Fibroblast of lung (primary cell): ENCODE measurements around the gene ZNF692. TPM values are rescaled to one million over a fixed set of nuclear protein-coding genes. Genes with fewer than 3 reads are reported as not detected.
A peak's percentile ranks its signal among the peaks of the same experiment; 100 is the strongest.

Source experiments
- DNase-seq, 2 donors: peaks; one replicate each; pipeline versions ENCODE4 v3.0.0 to v3.0.0-alpha.2; 2010; ENCODE audit warnings: low read depth in 2 of 2
- H2AFZ ChIP-seq: 2 replicates; pipeline ENCODE4 v1.5.1; 2012; ENCODE audit warnings: low read length, control low read depth, inconsistent platforms
- H3K27ac ChIP-seq: 2 replicates; pipeline ENCODE4 v1.5.1; 2011; ENCODE audit warnings: low read length, control low read depth; ENCODE audit not compliant: insufficient read depth
- H3K27me3 ChIP-seq: 2 replicates; pipeline ENCODE4 v1.5.1; 2011; ENCODE audit warnings: mild to moderate bottlenecking, low read length; ENCODE audit not compliant: control insufficient read depth, insufficient read depth
- H3K36me3 ChIP-seq: 2 replicates; pipeline ENCODE4 v1.5.1; 2011; ENCODE audit warnings: low read length; ENCODE audit not compliant: control insufficient read depth, insufficient read depth
- H3K4me1 ChIP-seq: 2 replicates; pipeline ENCODE4 v1.5.1; 2011; ENCODE audit warnings: low read length; ENCODE audit not compliant: control insufficient read depth, insufficient read depth; ENCODE audit errors: extremely low read depth
- H3K4me2 ChIP-seq: 2 replicates; pipeline ENCODE4 v1.5.1; 2011; ENCODE audit warnings: low read length, control low read depth; ENCODE audit not compliant: insufficient read depth; ENCODE audit errors: extremely low read depth
- H3K4me3 ChIP-seq, 4 experiments: fragments of 200-600 bp in 1 of 4; sonication (generic) in 1 of 4; replicated peaks in 1 of 4; 2 replicates each; pipeline ENCODE4 v1.5.1; 2011 to 2016; ENCODE audit warnings: low read length in 4 of 4, low read depth in 3 of 4, mild to moderate bottlenecking in 3 of 4, control low read depth in 2 of 4, inconsistent platforms in 1 of 4, mixed read lengths in 1 of 4; ENCODE audit not compliant: insufficient read depth in 1 of 4; ENCODE audit errors: control extremely low read depth in 1 of 4
- H3K79me2 ChIP-seq: 2 replicates; pipeline ENCODE4 v1.5.1; 2012; ENCODE audit warnings: mild to moderate bottlenecking, low read length, inconsistent platforms; ENCODE audit not compliant: control insufficient read depth, insufficient read depth
- H3K9ac ChIP-seq: 2 replicates; pipeline ENCODE4 v1.5.1; 2011; ENCODE audit warnings: mild to moderate bottlenecking, low read length, control low read depth; ENCODE audit not compliant: insufficient read depth
- H3K9me3 ChIP-seq: 2 replicates; pipeline ENCODE4 v1.5.1; 2012; ENCODE audit warnings: low read depth, low read length; ENCODE audit not compliant: control insufficient read depth, insufficient read depth
- H4K20me1 ChIP-seq: 2 replicates; pipeline ENCODE4 v1.5.1; 2011; ENCODE audit warnings: low read length; ENCODE audit not compliant: control insufficient read depth, insufficient read depth; ENCODE audit errors: extremely low read depth
- CTCF ChIP-seq, 2 donors: IDR thresholded peaks in 1 of 2; conservative IDR thresholded peaks in 1 of 2; 1 replicate in 1 of 2; 2 replicates in 1 of 2; pipeline ENCODE4 v1.5.1; 2011 to 2012; ENCODE audit warnings: low read length in 2 of 2, control low read depth in 1 of 2, inconsistent platforms in 1 of 2, low read depth in 1 of 2, mild to moderate bottlenecking in 1 of 2
- EZH2 ChIP-seq: IDR thresholded peaks from 2 replicates; pipeline ENCODE4 v1.5.1; 2012; ENCODE audit warnings: low read length, control low read depth, mild to moderate bottlenecking; ENCODE audit errors: missing control alignments
- polyA plus RNA-seq, 2 donors: library from polyadenylated mRNA; depleted of rRNA in 1 of 2; stranded (reverse) in 1 of 2; unstranded in 1 of 2; fragments of >200 nt; gene quantifications; 2 replicates each; pipeline ENCODE4 v1.2.1, GENCODE V29; 2011 to 2012; ENCODE audit warnings: missing spikeins in 1 of 2
- total RNA-seq: library from RNA; depleted of rRNA; stranded (reverse); fragments of >200 nt; gene quantifications from 2 replicates; pipeline ENCODE4 v1.2.1, GENCODE V29; 2014

ZNF692 gene
- total and polyA plus RNA-seq, 2 donors (not counting 1 experiment from before 2014, with no cell fraction given) = 7.6 to 16.2 TPM

- H3K9ac ChIP-seq = no peak overlapping the region
Measured at GRCh38 chr1:248862695-248862997, 3.8 kb upstream of the ZNF692 start.

GRCh38 chr1:248861616-248862015 lies 2.7 kb upstream of the ZNF692 start:
- H3K4me2 ChIP-seq = no peak overlapping the region
- no peak overlapping the region for H3K9ac ChIP-seq
- H4K20me1 ChIP-seq = no peaks in the 10 kb centered on the region
- no peaks in the 10 kb centered on the region for H3K27me3 ChIP-seq
- H3K9me3 ChIP-seq = no peaks in the 10 kb centered on the region
- no peak overlapping the region for H2AFZ ChIP-seq
- no peak for DNase-seq
- TF ChIP-seq CTCF (conservative IDR thresholded peaks at IDR 0.05 in 1 of 2, IDR thresholded peaks at IDR 0.05 in 1 of 2; ENCODE audit: low read depth in 1 of 2, low read length in 2 of 2) (no peak), EZH2 (no peak)
- peaks cover 9% of the 10 kb centered on the region for H3K4me1 ChIP-seq
- H3K36me3 ChIP-seq = no peaks in the 10 kb centered on the region
- no peak overlapping the region for H3K27ac ChIP-seq
- H3K79me2 ChIP-seq = peaks cover 12% of the 10 kb centered on the region
- H3K4me3 ChIP-seq = no peak overlapping the region

More at GRCh38 chr1:248862695-248862997, 3.8 kb upstream of the ZNF692 start:
- no peaks in the 10 kb centered on the region for H3K27me3 ChIP-seq
- H3K27ac ChIP-seq = no peak overlapping the region
- H3K36me3 ChIP-seq = no peaks in the 10 kb centered on the region
- peak overlapping the region; percentile 58 for H2AFZ ChIP-seq
- no peaks in the 10 kb centered on the region for H3K9me3 ChIP-seq
- H3K79me2 ChIP-seq = peaks cover 8% of the 10 kb centered on the region
- peak overlapping the region; percentile 73 for H3K4me2 ChIP-seq
- DNase-seq = no peak
- H4K20me1 ChIP-seq = no peaks in the 10 kb centered on the region
- TF ChIP-seq EZH2 (no peak), CTCF (conservative IDR thresholded peaks at IDR 0.05 in 1 of 2, IDR thresholded peaks at IDR 0.05 in 1 of 2; ENCODE audit: low read depth in 1 of 2, low read length in 2 of 2) (no peak)
- H3K4me1 ChIP-seq = peaks cover 6% of the 10 kb centered on the region
- peak overlapping the region; percentile 15 to 66 (median 48) for H3K4me3 ChIP-seq

- H3K4me2 ChIP-seq = no peak overlapping the region
- H3K4me1 ChIP-seq = peaks cover 9% of the 10 kb centered on the region
- no peak overlapping the region for H3K4me3 ChIP-seq
Measured at GRCh38 chr1:248860007-248860406, 1.1 kb upstream of the ZNF692 start.

More at GRCh38 chr1:248860007-248860406, 1.1 kb upstream of the ZNF692 start:
- Histone ChIP-seq H3K27me3 (no peaks in the 10 kb centered on the region), H3K9ac (no peak overlapping the region), H3K36me3 (peaks cover 4% of the 10 kb centered on the region), H3K9me3 (no peaks in the 10 kb centered on the region), H3K79me2 (peaks cover 12% of the 10 kb centered on the region), H3K27ac (no peak overlapping the region), H4K20me1 (no peaks in the 10 kb centered on the region), H2AFZ (no peak overlapping the region)
- DNase-seq = no peak
- no peak for TF ChIP-seq EZH2
- no peak for TF ChIP-seq CTCF (conservative IDR thresholded peaks at IDR 0.05 in 1 of 2, IDR thresholded peaks at IDR 0.05 in 1 of 2; ENCODE audit: low read depth in 1 of 2, low read length in 2 of 2)
